NB4 (cell line): ENCODE data around the gene HCLS1.

Source experiments
- CTCF ChIP-seq: IDR thresholded peaks from one replicate; pipeline ENCODE4 v1.5.1; 2012; ENCODE audit warnings: low read depth, low read length
- MYC ChIP-seq: IDR thresholded peaks from 2 replicates; pipeline ENCODE4 v1.6.1; 2011; ENCODE audit warnings: low read depth, low read length
- POLR2A ChIP-seq: IDR thresholded peaks from 2 replicates; pipeline ENCODE4 v1.6.1; 2011; ENCODE audit warnings: mild to moderate bottlenecking; ENCODE audit not compliant: insufficient read length; ENCODE audit errors: extremely low read depth

- TF ChIP-seq CTCF (no peak), POLR2A (no peak), MYC (no peak)
These were observed 34.2 kb downstream of the HCLS1 start for GRCh38 chr3:121626495-121626894.
